HG02763 (cell line): ENCODE data around the gene CPLANE1.

Experiments used
- ATAC-seq: cut with Tn5 transposase; IDR thresholded peaks from one replicate; pipeline ENCODE4 v1.9.1; 2021; ENCODE audit warnings: mild to moderate bottlenecking, moderate library complexity; ENCODE audit not compliant: unreplicated experiment

Gene CPLANE1

GRCh38 chr5:37071901-37072581 is 177.1 kb downstream of the CPLANE1 start:
- ATAC-seq: no peak

GRCh38 chr5:37071487-37071886 is 177.7 kb downstream of the CPLANE1 start:
- ATAC-seq: no peak

- ATAC-seq: no peak
These were observed 184.7 kb downstream of the CPLANE1 start for GRCh38 chr5:37064442-37064841.

GRCh38 chr5:37063739-37064138 is 185.4 kb downstream of the CPLANE1 start:
- no peak for ATAC-seq

GRCh38 chr5:37060030-37060429 is 189.1 kb downstream of the CPLANE1 start:
- ATAC-seq: no peak

GRCh38 chr5:37056762-37057161 is 192.4 kb downstream of the CPLANE1 start:
- ATAC-seq: no peak
